GM19238 (cell line): ENCODE measurements around the gene GALNTL6.
"Not testable (repeated sequence)": the region's sequence is repeated elsewhere in the genome, so short reads cannot be mapped to it uniquely, and the experiment has no call there.

ENCODE experiments used
- DNase-seq: peaks from one replicate; pipeline ENCODE4 v3.0.0; 2011; ENCODE audit warnings: low spot score; ENCODE audit not compliant: insufficient read length

Gene GALNTL6

DNA sequence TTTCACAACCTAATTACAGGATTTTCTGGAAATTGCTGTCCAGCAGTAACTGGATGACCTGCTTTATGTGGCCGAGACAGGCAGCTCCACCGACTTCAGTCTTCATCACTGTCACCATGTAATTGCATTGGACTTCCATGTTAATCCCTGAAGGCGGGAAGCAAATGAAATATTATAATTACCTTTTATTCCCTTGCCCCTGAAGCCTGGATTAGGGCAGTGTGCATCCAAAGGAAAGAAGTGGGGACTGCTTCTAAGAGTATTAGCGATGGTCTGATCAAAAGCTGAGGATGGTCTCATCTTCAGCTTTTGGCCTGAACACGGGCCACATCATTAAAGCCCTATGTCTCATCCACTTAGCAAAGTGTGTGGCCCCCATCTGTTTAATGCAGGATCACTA is 1043.8 kb downstream of the GALNTL6 start:
- DNase-seq = no peak

GRCh38 chr4:172858731-172859230 is 1045.6 kb downstream of the GALNTL6 start:
- DNase-seq = no peak

DNA sequence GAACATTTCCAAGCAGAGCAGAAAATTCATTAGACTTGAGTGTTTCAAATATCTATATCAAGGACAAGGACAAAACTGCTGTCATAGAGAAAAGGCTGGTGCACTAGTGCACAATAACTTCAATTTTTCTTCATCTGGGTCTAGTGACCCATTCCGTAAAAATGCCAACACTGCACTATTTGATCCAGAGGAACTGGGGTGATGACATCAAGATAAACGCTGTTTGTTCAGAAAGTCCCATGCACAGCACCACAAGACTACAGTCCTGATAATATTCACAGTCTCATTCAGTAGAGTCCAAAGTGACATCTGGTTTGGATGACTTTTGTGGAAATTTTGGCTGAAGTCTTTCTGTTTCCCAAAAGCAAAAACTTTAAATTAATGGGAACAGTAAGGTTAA is 1051.9 kb downstream of the GALNTL6 start:
- DNase-seq = no peak

DNA sequence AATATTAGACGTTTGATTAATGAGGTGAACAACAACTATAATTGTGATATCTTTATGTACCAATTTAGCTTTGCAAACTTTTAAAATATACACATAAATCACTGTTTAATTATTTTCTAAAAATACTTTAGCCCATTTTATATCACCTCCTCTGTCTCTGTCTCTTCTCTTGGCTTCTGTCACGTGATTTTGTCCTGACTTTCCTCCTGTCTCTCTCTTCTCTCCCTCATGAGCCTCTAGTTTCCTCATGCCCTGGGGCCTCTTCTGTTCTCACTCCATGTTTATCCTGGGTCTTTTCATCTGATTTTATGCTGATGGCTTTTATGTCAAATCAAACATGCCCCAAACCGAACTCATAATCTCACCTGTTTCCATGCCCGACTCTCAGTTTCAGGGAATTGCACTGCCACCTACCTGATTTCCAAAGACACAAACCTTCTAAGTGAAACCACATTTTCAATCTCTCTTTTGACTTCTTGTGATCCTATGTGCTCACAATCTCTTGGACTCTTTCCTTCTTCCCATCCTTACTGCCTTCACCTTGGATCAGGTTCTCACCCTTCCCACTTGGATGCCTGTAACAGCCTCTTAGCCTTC is 1052.4 kb downstream of the GALNTL6 start:
- DNase-seq = no peak

DNA sequence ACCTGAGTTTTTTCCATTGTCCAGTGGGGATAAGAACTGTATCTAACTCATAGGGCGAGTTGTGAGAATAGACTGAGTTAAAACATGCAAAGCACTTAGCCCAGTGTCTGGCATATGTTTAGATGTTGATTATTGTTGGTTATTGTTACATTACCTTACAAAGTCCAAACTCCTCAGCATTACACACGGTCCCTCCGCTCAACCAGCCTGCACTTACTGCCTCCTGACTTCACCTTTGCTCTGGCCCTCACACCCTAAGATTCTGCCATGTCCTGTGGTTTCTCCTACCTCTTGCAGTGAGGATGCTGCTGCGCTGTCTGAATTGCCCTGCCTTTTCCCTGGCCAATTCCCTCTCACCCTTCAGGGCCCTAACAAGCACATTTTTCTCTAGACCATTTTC is 1053.2 kb downstream of the GALNTL6 start:
- DNase-seq = no peak

DNA sequence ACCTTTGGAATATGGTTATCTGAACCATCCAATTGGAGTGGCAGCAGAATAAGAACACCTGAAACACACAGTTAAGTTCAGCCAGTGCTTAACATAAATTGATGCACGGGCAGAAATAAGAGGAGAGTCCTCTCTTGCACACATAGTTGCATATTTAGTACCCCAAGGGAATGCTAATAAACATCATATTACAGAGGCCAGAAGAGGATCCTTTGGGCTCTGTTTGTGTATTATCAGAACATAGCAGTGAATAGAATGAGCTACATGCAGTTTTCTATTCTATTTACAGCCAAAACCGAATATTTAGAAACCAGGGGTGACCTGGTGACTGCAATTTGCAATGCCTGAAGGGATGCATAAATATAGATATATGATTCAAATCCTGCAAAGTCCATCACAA is 1054.6 kb downstream of the GALNTL6 start:
- DNase-seq = no peak

- no peak for DNase-seq
These were observed 1055.1 kb downstream of the GALNTL6 start for GRCh38 chr4:172868271-172868670.

GRCh38 chr4:172869621-172870268 is 1056.5 kb downstream of the GALNTL6 start:
- no peak for DNase-seq

- no peak for DNase-seq
These were observed 1058.2 kb downstream of the GALNTL6 start for GRCh38 chr4:172871381-172871780.

GRCh38 chr4:172874944-172875343 is 1061.7 kb downstream of the GALNTL6 start:
- no peak for DNase-seq

DNA sequence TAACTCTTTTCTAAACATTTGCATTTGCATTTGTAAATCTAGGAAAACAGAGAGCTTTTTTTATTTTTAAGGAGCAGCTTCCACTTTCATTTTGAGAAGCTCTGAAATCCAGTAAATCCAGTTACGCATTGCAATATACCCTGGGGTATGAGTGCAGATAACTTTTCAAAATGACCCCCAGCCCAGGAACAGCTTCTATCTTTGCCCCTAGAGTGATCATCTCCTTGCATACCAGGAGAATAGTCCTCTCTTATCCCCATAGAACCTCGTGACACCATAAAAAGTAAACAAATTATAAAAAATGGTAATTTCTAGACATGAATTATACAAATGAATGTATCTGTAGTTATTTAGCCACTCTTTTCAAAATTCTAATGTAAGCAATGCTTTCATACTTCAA is 1063.2 kb downstream of the GALNTL6 start:
- DNase-seq = no peak

GRCh38 chr4:172881645-172882044 is 1068.4 kb downstream of the GALNTL6 start:
- no peak for DNase-seq

DNA sequence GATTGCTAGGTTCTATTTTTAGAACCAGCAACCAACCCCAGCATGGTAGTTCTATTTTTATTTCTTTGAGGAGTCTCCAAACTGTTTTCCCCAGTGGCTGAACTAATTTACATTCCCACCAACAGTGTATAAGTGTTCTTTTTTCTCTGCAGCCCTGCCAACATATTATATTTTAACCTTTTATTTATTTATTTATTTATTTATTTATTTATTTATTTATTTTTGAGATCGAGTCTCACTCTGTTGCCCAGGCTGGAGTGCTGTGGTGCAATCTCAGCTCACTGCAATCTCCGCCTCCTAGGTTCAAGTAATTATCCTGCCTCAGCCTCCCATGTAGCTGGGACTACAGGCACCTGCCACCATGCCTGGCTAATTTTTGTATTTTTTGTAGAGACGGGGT is 1074.2 kb downstream of the GALNTL6 start:
- DNase-seq = not testable (repeated sequence)

- DNase-seq = no peak
These were observed 1074.8 kb downstream of the GALNTL6 start for GRCh38 chr4:172887959-172888358.

GRCh38 chr4:172892300-172892699 is 1079.1 kb downstream of the GALNTL6 start:
- DNase-seq = no peak

DNA sequence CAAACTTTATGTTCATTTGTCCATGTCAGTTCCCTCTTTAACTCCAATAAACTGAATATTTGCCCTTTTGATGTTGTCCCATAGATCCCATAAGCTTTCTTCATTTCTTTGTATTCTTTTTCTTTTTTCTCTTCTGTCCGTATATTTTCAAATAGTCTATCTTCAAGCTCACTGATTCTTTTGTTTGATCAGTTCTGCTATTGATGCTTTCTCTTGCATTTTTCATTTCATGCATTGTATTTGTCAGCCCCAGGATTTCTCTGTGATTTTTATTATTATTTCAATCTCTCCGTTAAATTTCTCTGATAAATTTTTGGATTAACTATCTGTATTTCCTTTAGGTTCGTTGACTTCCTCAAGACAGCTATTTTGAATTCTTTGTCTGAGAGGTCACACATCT is 1082.5 kb downstream of the GALNTL6 start:
- DNase-seq = no peak

GRCh38 chr4:172897046-172897445 is 1083.8 kb downstream of the GALNTL6 start:
- no peak for DNase-seq

GRCh38 chr4:172898715-172899114 is 1085.5 kb downstream of the GALNTL6 start:
- no peak for DNase-seq

GRCh38 chr4:172899861-172900260 is 1086.7 kb downstream of the GALNTL6 start:
- DNase-seq = no peak

GRCh38 chr4:172900900-172901299 is 1087.7 kb downstream of the GALNTL6 start:
- DNase-seq = no peak

DNA sequence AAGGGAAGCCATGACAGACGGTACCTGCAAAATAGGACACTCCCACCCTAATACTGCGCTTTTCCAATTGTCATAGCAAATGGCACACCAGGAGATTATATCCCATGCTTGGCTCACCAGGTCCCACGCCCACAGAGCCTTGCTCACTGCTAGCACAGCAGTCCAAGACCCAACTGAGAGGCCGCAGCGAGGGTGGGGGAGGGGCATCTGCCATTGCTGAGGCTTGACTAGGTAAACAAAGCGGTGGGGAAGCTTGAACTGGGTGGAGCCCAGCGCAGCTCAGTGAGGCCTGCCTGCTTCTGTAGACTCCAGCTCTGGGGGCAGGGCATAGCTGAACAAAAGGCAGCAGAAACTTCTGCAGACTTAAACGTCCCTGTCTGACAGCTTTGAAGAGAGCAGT is 1099.3 kb downstream of the GALNTL6 start:
- DNase-seq = not testable (repeated sequence)

DNA sequence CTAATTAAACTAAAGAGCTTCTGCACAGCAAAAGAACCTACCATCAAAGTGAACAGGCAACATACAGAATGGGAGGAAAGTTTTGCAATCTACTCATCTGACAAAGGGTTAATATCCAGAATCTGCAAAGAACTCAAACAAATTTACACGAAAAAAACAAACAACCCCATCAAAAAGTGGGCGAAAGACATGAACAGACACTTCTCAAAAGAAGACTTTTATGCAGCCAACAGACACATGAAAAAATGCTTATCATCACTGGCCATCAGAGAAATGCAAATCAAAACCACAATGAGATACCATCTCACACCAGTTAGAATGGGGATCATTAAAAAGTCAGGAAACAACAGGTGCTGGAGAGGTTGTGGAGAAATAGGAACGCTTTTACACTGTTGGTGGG is 1104.2 kb downstream of the GALNTL6 start:
- not testable (repeated sequence) for DNase-seq

GRCh38 chr4:172919269-172919668 is 1106.1 kb downstream of the GALNTL6 start:
- no peak for DNase-seq
